HG03439 (cell line): Measurements from ENCODE around the gene SPPL2C.

Source experiments
- ATAC-seq: cut with Tn5 transposase; IDR thresholded peaks from one replicate; pipeline ENCODE4 v1.9.1; 2021; ENCODE audit warnings: mild to moderate bottlenecking, moderate library complexity; ENCODE audit not compliant: unreplicated experiment

The SPPL2C gene

GRCh38 chr17:45844695-45845375, at the start of gene SPPL2C:
SPPL2C (plus strand) TSS chr17:45844881; CDS start chr17:45844907, 26 bp downstream.
- no peak for ATAC-seq

DNA sequence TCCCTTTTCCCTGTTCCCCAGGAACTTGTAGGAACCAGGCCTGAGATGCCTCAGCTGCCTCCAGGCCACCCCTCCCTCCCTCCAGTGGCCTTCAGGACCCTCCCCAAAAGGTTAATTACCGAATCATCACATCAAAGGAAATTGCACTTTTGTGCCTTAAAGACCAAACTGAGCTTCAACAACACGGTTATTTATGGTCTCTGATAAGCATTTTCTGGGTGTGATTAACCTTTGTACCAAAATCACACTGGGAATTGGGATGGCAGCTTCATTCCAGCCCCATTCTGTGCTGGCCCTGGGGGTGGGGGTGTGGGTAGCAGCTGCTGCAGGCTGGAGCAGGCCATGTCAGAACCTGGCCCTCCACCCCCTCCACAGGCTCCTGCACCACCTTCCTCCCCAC, 43.9 kb upstream of the SPPL2C start:
- no peak for ATAC-seq

DNA sequence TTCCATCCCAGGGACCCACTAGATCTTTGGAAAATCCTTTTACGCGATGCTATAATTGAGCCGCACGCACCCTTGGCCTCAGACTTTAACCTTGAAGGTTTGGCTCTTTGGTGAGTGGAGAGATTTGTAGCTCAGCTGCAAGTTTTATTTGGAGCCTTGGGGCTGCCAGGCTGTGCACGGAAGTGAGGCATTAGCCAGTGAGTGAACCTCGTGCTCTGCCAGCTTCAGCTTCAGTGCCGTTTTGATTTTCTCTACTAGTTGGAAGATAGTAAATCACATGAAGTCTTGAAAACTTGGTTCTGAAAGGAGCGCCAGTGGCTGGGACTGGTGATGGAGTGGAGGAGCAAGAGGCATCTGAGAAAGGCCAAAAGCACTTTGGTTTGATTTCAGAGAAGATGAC, 43.3 kb upstream of the SPPL2C start:
- no peak for ATAC-seq

DNA sequence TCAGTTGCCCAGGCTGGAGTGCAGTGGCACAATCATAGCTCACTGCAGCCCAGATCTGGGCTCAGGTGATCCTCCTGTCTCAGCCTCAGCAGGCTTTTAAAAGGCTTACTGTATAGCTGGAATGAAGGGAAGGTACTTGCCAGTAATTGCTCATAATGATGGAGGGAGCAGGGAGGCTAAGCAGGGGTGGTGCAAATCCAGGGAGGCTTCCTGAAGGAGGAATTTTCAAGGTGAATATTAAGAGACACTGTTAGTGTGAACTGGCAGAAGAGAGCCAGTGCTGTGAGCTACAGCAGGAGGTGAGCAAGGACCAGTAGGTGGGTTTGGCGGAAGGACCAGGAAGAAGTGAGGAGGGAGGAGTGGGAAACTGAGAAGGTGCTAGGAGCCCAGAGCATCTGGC, 35.8 kb upstream of the SPPL2C start:
- no peak for ATAC-seq

- no peak for ATAC-seq
Measured at GRCh38 chr17:45809499-45809898, 35.2 kb upstream of the SPPL2C start.

DNA sequence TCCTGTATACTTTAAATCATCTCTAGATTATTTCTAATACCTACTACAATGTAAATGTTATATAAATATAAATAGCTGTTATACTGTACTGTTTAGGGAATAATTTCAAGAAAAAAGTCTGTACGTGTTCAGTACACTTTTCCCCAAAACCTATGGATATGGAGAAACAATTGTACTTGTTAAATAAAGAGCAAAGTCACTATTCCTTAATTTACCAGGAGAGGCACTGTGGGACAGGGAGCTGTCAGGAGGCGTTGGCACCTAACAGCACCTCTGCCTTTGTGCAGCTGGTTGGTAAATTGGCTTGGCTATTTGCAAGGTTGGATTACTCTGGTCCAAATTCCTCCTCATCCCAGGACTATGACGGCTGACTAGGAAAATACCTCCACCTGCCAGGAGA, 32.6 kb upstream of the SPPL2C start:
- no peak for ATAC-seq

- ATAC-seq = no peak
Measured at GRCh38 chr17:45813048-45813725, 31.5 kb upstream of the SPPL2C start.

DNA sequence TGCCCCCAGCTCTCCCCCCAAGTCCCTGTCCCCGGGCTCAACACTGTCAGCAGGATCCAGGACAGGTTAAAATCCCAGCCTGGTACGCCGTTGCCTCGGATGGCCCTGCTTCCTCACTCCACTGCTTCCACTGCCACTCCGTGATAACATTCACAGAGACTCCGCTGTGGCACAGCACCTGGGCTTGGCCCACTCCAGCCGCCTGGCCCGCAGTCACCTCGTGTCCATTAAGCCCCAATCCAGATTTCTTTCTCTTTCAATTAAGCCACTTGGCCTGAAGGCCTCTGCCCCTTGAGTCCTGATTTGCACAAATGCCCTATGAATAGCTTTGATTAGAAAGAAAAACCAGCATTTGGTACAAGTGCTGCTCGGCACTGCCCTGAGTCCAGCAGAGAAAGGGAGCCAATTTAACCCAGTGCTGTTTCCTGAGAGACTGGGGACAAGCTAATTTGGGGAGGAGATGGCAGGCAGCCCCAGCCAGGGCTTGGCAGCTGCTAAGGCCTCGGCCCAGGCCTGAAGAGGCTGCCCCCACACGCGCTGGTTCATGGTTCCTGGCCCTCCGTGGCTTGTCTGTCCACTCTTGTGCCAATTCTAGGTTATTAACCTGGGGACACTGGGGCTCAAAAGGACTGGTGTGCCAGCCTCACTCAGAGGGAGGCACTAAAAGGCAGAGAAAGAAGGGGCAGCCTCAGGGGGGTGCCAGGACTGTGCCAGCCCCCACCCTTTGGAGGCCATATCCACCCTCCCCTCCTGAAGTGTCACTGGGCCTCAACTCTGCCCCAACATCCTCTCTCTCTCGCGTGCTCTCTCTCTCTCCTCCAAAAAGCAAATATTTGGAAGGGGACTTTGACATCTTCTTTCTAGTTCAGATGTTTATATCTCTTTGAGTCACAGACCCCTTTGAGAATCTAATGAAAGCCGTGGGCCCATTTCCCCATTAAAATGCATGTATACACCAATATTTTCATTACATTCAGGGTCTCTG, 29.8 kb upstream of the SPPL2C start:
- no peak for ATAC-seq

GRCh38 chr17:45815752-45816151, 28.9 kb upstream of the SPPL2C start:
- no peak for ATAC-seq

DNA sequence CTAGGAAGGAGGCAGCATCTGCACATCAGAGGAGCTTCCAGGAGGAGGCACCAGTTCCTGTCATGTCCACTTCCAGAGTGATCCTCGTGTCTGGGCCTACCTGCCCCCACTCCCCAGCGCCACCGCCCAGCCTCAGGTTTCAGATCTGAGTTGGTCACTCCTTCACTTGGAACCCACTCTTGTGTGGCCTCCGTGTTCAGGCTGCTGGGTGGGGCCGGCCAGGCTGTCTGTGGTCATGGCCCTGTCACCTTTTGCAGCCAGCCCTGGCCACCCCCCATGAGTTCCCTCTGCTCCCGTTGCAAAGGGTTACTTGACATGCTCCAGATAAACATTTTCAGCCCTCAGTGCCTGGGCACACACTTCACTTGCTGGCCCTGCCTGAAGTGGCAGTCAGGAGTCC, 26.6 kb upstream of the SPPL2C start:
- ATAC-seq = no peak

GRCh38 chr17:45818699-45819098, 26.0 kb upstream of the SPPL2C start:
- ATAC-seq = no peak

GRCh38 chr17:45819632-45820031, 25.0 kb upstream of the SPPL2C start:
- no peak for ATAC-seq

- no peak for ATAC-seq
Measured at GRCh38 chr17:45820052-45820780, 24.5 kb upstream of the SPPL2C start.

GRCh38 chr17:45821147-45821546, 23.5 kb upstream of the SPPL2C start:
- no peak for ATAC-seq

DNA sequence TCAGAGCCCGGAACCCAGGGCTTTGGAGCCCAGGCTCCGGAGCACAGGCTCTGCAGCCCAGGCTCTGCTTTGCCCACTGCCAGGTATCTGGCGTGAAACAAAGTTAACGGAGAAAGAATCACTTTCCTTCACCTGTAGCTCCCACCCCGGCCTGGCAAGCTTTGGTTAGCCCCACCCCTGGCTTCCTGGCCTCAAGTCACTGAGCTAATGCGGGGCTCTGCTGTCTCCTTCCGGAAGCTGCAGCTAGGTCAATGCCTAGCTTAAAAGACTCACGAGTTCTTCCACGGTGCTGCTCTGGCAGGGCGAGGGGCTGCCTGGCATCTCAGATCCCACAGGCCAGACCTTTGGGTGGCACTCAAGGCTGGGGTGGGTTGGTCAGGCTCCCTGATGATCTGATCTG, 21.1 kb upstream of the SPPL2C start:
- no peak for ATAC-seq

GRCh38 chr17:45824475-45824874, 20.2 kb upstream of the SPPL2C start:
- no peak for ATAC-seq

DNA sequence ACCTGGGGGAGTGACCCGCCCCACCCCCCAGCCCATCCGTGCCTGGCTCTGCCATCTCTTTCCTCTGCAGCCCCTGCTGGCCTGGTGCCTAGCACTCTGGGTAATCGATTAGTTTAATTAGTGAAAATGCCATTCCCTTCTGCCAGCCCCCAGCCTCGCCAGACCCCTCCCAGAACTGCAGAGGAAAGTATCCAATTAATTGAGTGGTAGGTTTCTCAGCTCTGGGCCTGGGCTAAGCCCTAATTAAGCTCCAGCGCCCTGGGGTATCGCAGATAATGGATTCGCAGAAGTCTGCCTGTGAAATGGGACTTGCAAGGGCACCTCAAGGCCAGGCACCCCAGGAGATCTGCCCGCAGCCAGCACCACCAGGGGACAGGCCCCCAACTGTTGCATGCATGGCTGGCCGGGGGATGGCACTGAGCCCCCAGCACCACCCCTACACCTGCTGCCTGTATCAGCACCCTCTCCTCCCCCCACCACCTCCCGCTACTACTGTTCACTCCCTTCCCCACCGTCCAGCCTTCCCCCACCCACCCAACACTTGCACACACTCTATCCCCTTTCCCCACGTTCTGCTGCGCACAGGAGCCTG, 19.7 kb upstream of the SPPL2C start:
- ATAC-seq = no peak

- no peak for ATAC-seq
Measured at GRCh38 chr17:45825792-45826191, 18.9 kb upstream of the SPPL2C start.

- ATAC-seq = no peak
Measured at GRCh38 chr17:45826919-45827588, 17.6 kb upstream of the SPPL2C start.

- ATAC-seq = no peak
Measured at GRCh38 chr17:45828171-45828570, 16.5 kb upstream of the SPPL2C start.
